Calu3 (cell line): ENCODE results near the gene MLX. TPM values are rescaled to one million over a fixed set of nuclear protein-coding genes. Genes with fewer than 3 reads are reported as not detected.

Experiments used
- BruUV-seq: library from RNA; stranded (reverse); fragments of 400-500 nt; replicated peaks from 2 replicates; lab custom pipeline; 2021; lab: Mats Ljungman, UMichigan
- CTCF ChIA-PET: fragments of 300-600 bp; sonication (Branson Sonifier 250); formaldehyde crosslinking; loops from one replicate; lab custom pipeline; 2022; ENCODE audit warnings: antibody characterized with exemption; lab: Charles Lee
- DNase-seq: peaks from one replicate; pipeline ENCODE4 v3.0.0; 2022
- H3K27ac Mint-ChIP-seq: one replicate; pipeline ENCODE4 v1.8.0; 2022; ENCODE audit warnings: mixed read lengths; ENCODE audit not compliant: unreplicated experiment
- H3K27me3 Mint-ChIP-seq: one replicate; pipeline ENCODE4 v1.8.0; 2022; ENCODE audit warnings: mixed read lengths; ENCODE audit not compliant: unreplicated experiment
- H3K36me3 Mint-ChIP-seq: one replicate; pipeline ENCODE4 v1.8.0; 2022; ENCODE audit warnings: mild to moderate bottlenecking, moderate library complexity, mixed read lengths; ENCODE audit not compliant: insufficient read depth, unreplicated experiment
- H3K4me1 Mint-ChIP-seq: one replicate; pipeline ENCODE4 v1.8.0; 2022; ENCODE audit warnings: mild to moderate bottlenecking, low read depth, mixed read lengths; ENCODE audit not compliant: unreplicated experiment
- H3K4me3 Mint-ChIP-seq: one replicate; pipeline ENCODE4 v1.8.0; 2022; ENCODE audit warnings: mild to moderate bottlenecking, low read depth, moderate library complexity, mixed read lengths; ENCODE audit not compliant: unreplicated experiment
- H3K9me3 Mint-ChIP-seq: one replicate; pipeline ENCODE4 v1.8.0; 2022; ENCODE audit warnings: low read depth, mixed read lengths; ENCODE audit not compliant: unreplicated experiment
- intact Hi-C: fragments of 100-400 bp; cut with micrococcal nuclease; formaldehyde crosslinking; loops from one replicate; pipeline ENCODE4 v1.10.0; 2022; ENCODE audit not compliant: unreplicated experiment
- total RNA-seq: library from RNA; stranded (reverse); gene quantifications from 2 replicates; pipeline ENCODE4 v1.2.3, GENCODE V29; 2022
- TF ChIP-seq, protein P1 (sequence below): fragments of 200-600 bp; IDR thresholded peaks from one replicate; pipeline ENCODE4 v1.8.0; 2022; ENCODE audit warnings: antibody characterized with exemption; ENCODE audit not compliant: unreplicated experiment

MLX gene
- total RNA-seq, 1 experiment from 2014 or later, result 69.8 TPM

DNA sequence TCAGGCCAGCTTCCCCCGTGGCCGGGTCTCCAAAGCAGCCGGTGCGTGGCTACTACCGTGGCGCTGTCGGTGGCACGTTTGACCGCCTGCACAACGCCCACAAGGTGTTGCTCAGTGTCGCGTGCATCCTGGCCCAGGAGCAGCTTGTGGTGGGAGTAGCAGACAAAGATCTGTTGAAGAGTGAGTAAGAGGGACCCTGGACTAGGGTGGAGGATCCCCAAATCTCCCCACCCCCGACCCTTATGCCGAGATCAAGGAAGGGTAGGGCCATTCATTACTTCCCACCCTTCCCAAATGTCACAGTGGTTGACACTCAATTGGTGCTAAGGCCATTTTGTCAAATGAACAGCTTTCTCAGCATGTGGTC is 3.8 kb upstream of the MLX start:
- no peaks in the 10 kb centered on the region for H3K9me3 Mint-ChIP-seq

DNA sequence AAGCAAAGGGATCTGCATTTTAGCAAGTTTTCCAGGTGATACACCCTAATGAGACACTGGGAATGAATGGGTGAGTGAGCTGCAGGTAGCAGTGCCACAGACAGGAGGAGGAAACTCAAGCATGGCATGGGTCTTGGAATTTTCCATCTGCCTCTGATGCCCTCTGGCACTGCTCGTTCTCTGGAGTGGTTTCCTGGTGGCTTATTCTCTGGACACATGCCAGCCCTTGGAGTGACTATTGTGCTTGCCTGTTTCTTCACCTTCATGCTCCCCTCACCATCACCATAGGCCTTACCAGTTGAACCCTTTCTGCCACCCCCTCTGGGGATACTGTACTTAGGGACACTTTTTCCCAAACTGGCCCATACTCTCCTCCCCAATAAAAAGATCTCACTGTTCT is 3.4 kb upstream of the MLX start:
- DNase-seq, result peak; percentile 67
- H3K27ac Mint-ChIP-seq, result peak overlapping the region; percentile 93
- BruUV-seq, result no TSS peak

More for the DNA sequence above, 3.8 kb upstream of the MLX start:
- intact Hi-C loops, result no loop called here
- CTCF ChIA-PET, result interaction anchor here (0.9 to 1.4 kb wide), 3 partner anchors 15 to 261 kb away, joined by 3 to 9 read pairs (median 3); partner anchors contain the start of genes BECN1 and PSMC3IP
- H3K36me3 Mint-ChIP-seq, result peaks cover 74% of the 10 kb centered on the region
- H3K27ac Mint-ChIP-seq, result peak overlapping the region; percentile 93
- BruUV-seq, result no TSS peak
- peak overlapping the region; percentile 100 for H3K4me3 Mint-ChIP-seq
- no peak for DNase-seq
- TF ChIP-seq, protein P1, sequence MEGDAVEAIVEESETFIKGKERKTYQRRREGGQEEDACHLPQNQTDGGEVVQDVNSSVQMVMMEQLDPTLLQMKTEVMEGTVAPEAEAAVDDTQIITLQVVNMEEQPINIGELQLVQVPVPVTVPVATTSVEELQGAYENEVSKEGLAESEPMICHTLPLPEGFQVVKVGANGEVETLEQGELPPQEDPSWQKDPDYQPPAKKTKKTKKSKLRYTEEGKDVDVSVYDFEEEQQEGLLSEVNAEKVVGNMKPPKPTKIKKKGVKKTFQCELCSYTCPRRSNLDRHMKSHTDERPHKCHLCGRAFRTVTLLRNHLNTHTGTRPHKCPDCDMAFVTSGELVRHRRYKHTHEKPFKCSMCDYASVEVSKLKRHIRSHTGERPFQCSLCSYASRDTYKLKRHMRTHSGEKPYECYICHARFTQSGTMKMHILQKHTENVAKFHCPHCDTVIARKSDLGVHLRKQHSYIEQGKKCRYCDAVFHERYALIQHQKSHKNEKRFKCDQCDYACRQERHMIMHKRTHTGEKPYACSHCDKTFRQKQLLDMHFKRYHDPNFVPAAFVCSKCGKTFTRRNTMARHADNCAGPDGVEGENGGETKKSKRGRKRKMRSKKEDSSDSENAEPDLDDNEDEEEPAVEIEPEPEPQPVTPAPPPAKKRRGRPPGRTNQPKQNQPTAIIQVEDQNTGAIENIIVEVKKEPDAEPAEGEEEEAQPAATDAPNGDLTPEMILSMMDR, result no peak
- no peaks in the 10 kb centered on the region for H3K27me3 Mint-ChIP-seq
- peaks cover 33% of the 10 kb centered on the region for H3K4me1 Mint-ChIP-seq

DNA sequence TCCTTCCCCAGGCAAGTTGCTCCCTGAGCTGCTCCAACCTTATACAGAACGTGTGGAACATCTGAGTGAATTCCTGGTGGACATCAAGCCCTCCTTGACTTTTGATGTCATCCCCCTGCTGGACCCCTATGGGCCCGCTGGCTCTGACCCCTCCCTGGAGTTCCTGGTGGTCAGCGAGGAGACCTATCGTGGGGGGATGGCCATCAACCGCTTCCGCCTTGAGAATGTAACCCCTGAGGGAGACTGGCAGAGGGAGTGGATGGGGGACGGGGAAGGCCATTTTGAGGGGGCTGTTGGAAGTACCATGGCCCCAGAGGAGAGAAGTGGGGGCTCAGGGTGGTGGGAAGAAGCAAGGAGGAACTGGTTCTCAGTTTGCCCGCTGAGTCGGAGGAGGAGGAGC is 3.0 kb upstream of the MLX start:
- TF ChIP-seq, protein P1, result no peak
- Mint-ChIP-seq H3K27ac (peak overlapping the region; percentile 93), H3K4me1 (peaks cover 34% of the 10 kb centered on the region), H3K36me3 (peaks cover 79% of the 10 kb centered on the region), H3K4me3 (peak overlapping the region; percentile 100), H3K27me3 (no peaks in the 10 kb centered on the region), H3K9me3 (no peaks in the 10 kb centered on the region)
- CTCF ChIA-PET, result interaction anchor here (1.1 to 1.4 kb wide), 3 partner anchors 14 to 260 kb away, joined by 3 to 9 read pairs (median 3); partner anchors contain the start of genes BECN1 and PSMC3IP
- intact Hi-C loops, result no loop called here
- no peak for DNase-seq
- no TSS peak for BruUV-seq

More for the DNA sequence above, 3.4 kb upstream of the MLX start:
- Mint-ChIP-seq H3K4me1 (peaks cover 34% of the 10 kb centered on the region), H3K4me3 (peak overlapping the region; percentile 100), H3K27me3 (no peaks in the 10 kb centered on the region), H3K9me3 (no peaks in the 10 kb centered on the region), H3K36me3 (peaks cover 75% of the 10 kb centered on the region)
- TF ChIP-seq, protein P1, result no peak
- CTCF ChIA-PET, result interaction anchor here (0.9 to 1.4 kb wide), 4 partner anchors 15 to 260 kb away, joined by 3 to 9 read pairs (median 3); partner anchors contain the start of genes BECN1 and PSMC3IP
- intact Hi-C loops, result no loop called here

DNA sequence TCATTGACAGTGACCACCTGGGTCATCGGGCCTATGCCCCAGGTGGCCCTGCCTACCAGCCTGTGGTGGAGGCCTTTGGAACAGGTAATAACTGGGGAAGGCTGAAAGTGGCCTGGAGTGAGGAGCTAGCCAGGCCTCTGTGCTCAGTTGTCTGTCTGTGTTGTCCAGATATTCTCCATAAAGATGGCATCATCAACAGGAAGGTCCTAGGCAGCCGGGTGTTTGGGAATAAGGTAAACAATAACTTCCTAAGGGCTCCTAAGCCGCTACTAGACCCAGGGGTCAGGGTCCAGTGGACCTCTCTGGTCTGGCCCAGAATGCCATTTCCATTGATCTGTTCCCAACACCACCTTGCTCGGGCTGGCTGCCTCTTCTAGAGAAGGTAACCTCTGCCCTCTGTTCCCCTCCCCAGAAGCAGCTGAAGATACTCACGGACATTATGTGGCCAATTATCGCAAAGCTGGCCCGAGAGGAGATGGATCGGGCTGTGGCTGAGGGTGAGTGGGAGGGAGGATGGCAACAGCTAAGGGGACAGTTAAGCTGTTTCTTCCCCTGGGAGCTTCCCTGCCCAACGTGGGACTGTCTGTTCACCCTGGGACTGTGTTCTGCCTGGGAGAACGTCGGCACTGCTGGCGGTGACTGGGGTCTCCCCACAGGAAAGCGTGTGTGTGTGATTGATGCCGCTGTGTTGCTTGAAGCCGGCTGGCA is 1.9 kb upstream of the MLX start:
- CTCF ChIA-PET, result interaction anchor here (1.3 to 1.4 kb wide), 2 partner anchors 17 kb away, joined by 3 to 4 read pairs; no protein-coding TSS in a partner anchor
- H3K27me3 Mint-ChIP-seq, result no peaks in the 10 kb centered on the region
- H3K4me1 Mint-ChIP-seq, result peaks cover 34% of the 10 kb centered on the region
- no peak for DNase-seq
- no peak overlapping the region for H3K4me3 Mint-ChIP-seq
- H3K36me3 Mint-ChIP-seq, result peaks cover 88% of the 10 kb centered on the region
- intact Hi-C loops, result no loop called here
- BruUV-seq, result no TSS peak
- TF ChIP-seq, protein P1, result no peak
- H3K9me3 Mint-ChIP-seq, result no peaks in the 10 kb centered on the region
- no peak overlapping the region for H3K27ac Mint-ChIP-seq
